GM12878 (cell line): ENCODE data around the gene SEC22C.

Experiments
- BACH1 ChIP-seq: fragments of 450-650 bp; IDR thresholded peaks from 2 replicates; pipeline ENCODE4 v1.6.1; 2017; ENCODE audit warnings: mild to moderate bottlenecking, borderline replicate concordance
- BCLAF1 ChIP-seq: fragments of 450-650 bp; IDR thresholded peaks from 2 replicates; pipeline ENCODE4 v1.6.1; 2017; ENCODE audit warnings: antibody characterized with exemption, mild to moderate bottlenecking, moderate library complexity
- BMI1 ChIP-seq: fragments of 450-650 bp; IDR thresholded peaks from 2 replicates; pipeline ENCODE4 v1.6.1; 2016; ENCODE audit warnings: mild to moderate bottlenecking, moderate library complexity, borderline replicate concordance
- CTCF ChIP-seq, 3 experiments: IDR thresholded peaks in 2 of 3; conservative IDR thresholded peaks in 1 of 3; 2 replicates each; pipeline ENCODE4 v1.5.1; 2011; ENCODE audit warnings: low read depth in 3 of 3, low read length in 3 of 3, mild to moderate bottlenecking in 3 of 3, control low read depth in 2 of 3, moderate library complexity in 2 of 3, inconsistent platforms in 1 of 3, mixed read lengths in 1 of 3; ENCODE audit not compliant: control insufficient read depth in 2 of 3, insufficient read depth in 1 of 3; ENCODE audit errors: extremely low read depth in 1 of 3
- EZH2 ChIP-seq: IDR thresholded peaks from 2 replicates; pipeline ENCODE4 v1.6.1; 2012; ENCODE audit warnings: low read depth, mild to moderate bottlenecking, control low read depth, inconsistent platforms, low read length, borderline replicate concordance; ENCODE audit not compliant: control insufficient read depth
- KLF5 ChIP-seq: fragments of 450-650 bp; IDR thresholded peaks from 2 replicates; pipeline ENCODE4 v1.6.1; 2014; ENCODE audit warnings: mild to moderate bottlenecking; ENCODE audit not compliant: partially characterized antibody
- MAX ChIP-seq: IDR thresholded peaks from 2 replicates; pipeline ENCODE4 v1.6.1; 2012; ENCODE audit warnings: low read depth, low read length, improper control_type of control experiment
- RAD21 ChIP-seq: IDR thresholded peaks from 2 replicates; pipeline ENCODE4 v1.6.1; 2011; ENCODE audit warnings: mild to moderate bottlenecking, low read depth, low read length, moderate library complexity; ENCODE audit not compliant: insufficient read depth
- SUZ12 ChIP-seq: fragments of 200-600 bp; sonication (generic); IDR thresholded peaks from one replicate; pipeline ENCODE4 v1.6.1; 2018; ENCODE audit warnings: antibody characterized with exemption, mild to moderate bottlenecking; ENCODE audit not compliant: unreplicated experiment
- TAF1 ChIP-seq: IDR thresholded peaks from 2 replicates; pipeline ENCODE4 v1.6.1; 2011; ENCODE audit warnings: mild to moderate bottlenecking, low read depth, low read length, borderline replicate concordance

DNA sequence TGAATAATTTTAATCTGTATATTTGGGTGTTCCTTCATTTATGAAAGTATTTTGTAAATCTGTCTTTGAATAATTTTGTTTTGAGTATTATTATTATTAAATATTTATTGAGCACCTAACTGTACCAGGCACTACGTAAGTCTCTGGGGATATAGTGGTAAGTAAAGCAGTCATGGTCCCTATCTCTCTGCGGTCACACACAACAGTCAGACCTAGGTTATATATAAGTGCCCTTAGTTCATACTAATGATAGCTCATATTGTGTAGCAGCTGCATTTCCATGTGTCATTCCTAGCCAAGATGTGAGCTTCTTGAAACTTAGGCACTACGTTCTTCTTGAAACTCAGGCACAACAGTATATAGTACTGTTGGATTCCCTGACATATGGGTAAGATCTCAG is 31.2 kb upstream of the SEC22C start:
- TF ChIP-seq CTCF (IDR thresholded peaks at IDR 0.05 in 2 of 3, conservative IDR thresholded peaks at IDR 0.05 in 1 of 3; ENCODE audit: control insufficient read depth in 2 of 3, extremely low read depth in 1 of 3, insufficient read depth in 1 of 3, low read depth in 3 of 3, low read length in 3 of 3) (no peak), BACH1 (no peak), KLF5 (no peak), MAX (no peak), TAF1 (no peak), EZH2 (no peak), BMI1 (no peak), RAD21 (no peak), BCLAF1 (no peak), SUZ12 (no peak)
